Mesothelial cell of epicardium (in vitro differentiated cells): ENCODE data around the gene PLEKHM3. TPM values are rescaled to one million over a fixed set of nuclear protein-coding genes. Genes with fewer than 3 reads are reported as not detected.

ENCODE experiments used
- DNase-seq, 2 experiments: peaks; one replicate each; pipeline ENCODE4 v3.0.0; 2021; ENCODE audit warnings: low spot score in 2 of 2; ENCODE audit not compliant: unreplicated experiment in 2 of 2
- H3K27ac Mint-ChIP-seq: 2 replicates; pipeline ENCODE4 v1.8.0; 2021; ENCODE audit warnings: mixed read lengths
- H3K27me3 Mint-ChIP-seq: 2 replicates; pipeline ENCODE4 v1.8.0; 2021; ENCODE audit warnings: low read depth, mixed read lengths
- H3K36me3 Mint-ChIP-seq: 2 replicates; pipeline ENCODE4 v1.8.0; 2021; ENCODE audit warnings: mixed read lengths
- H3K4me1 Mint-ChIP-seq: 2 replicates; pipeline ENCODE4 v1.8.0; 2021; ENCODE audit warnings: mixed read lengths
- H3K4me3 Mint-ChIP-seq: 2 replicates; pipeline ENCODE4 v1.8.0; 2021; ENCODE audit warnings: mild to moderate bottlenecking, moderate library complexity, mixed read lengths
- H3K9me3 Mint-ChIP-seq: 2 replicates; pipeline ENCODE4 v1.8.0; 2021; ENCODE audit warnings: mixed read lengths
- CTCF ChIP-seq: fragments of 200-600 bp; sonication (generic); IDR thresholded peaks from one replicate; pipeline ENCODE4 v1.5.0; 2021; ENCODE audit warnings: antibody characterized with exemption; ENCODE audit not compliant: unreplicated experiment
- total RNA-seq: library from RNA; stranded (reverse); gene quantifications from 3 replicates; pipeline ENCODE4 v1.2.1, GENCODE V29; 2021

Gene PLEKHM3
- total RNA-seq, 1 donor from 2014 or later = 16.2 TPM

- Mint-ChIP-seq H3K27ac (no peak overlapping the region), H3K36me3 (peaks cover 13% of the 10 kb centered on the region), H3K4me3 (no peak overlapping the region), H3K4me1 (peaks cover 2% of the 10 kb centered on the region), H3K9me3 (peaks cover 13% of the 10 kb centered on the region), H3K27me3 (no peaks in the 10 kb centered on the region)
- DNase-seq = no peak
- no peak for TF ChIP-seq CTCF
Measured at GRCh38 chr2:207960090-207960489, 65.2 kb downstream of the PLEKHM3 start.

GRCh38 chr2:207956771-207957170, 68.6 kb downstream of the PLEKHM3 start:
- H3K4me1 Mint-ChIP-seq = peaks cover 2% of the 10 kb centered on the region
- H3K27ac Mint-ChIP-seq = no peak overlapping the region
- H3K4me3 Mint-ChIP-seq = no peak overlapping the region
- H3K27me3 Mint-ChIP-seq = no peaks in the 10 kb centered on the region
- no peaks in the 10 kb centered on the region for H3K9me3 Mint-ChIP-seq
- DNase-seq = no peak
- TF ChIP-seq CTCF = no peak
- no peaks in the 10 kb centered on the region for H3K36me3 Mint-ChIP-seq

- H3K4me3 Mint-ChIP-seq = no peak overlapping the region
- no peak overlapping the region for H3K27ac Mint-ChIP-seq
- H3K4me1 Mint-ChIP-seq = peaks cover 1% of the 10 kb centered on the region
- H3K27me3 Mint-ChIP-seq = no peaks in the 10 kb centered on the region
- H3K9me3 Mint-ChIP-seq = no peaks in the 10 kb centered on the region
- TF ChIP-seq CTCF = no peak
- no peaks in the 10 kb centered on the region for H3K36me3 Mint-ChIP-seq
- DNase-seq = no peak
Measured at GRCh38 chr2:207955456-207955855, 69.9 kb downstream of the PLEKHM3 start.

DNA sequence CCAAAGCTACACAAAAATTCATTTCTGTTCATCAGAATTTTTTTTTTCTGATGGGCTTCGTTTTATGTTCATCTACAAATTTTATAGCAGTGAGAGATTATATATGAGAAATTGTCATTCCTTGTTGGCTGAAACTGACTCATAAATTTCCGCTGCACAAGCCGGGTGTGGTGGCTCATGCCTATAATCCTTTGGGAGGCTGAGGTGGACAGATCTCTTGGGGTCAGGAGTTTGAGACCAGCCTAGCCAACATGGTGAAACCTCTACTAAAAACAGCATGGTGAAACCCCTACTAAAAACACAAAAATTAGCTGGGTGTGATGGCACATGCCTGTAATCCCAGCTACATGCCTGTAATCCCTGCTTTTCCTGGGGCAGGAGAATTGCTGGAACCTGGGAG, 72.0 kb downstream of the PLEKHM3 start:
- no peaks in the 10 kb centered on the region for H3K9me3 Mint-ChIP-seq
- H3K27ac Mint-ChIP-seq = no peak overlapping the region
- H3K4me1 Mint-ChIP-seq = no peaks in the 10 kb centered on the region
- H3K36me3 Mint-ChIP-seq = no peaks in the 10 kb centered on the region
- no peak for TF ChIP-seq CTCF
- no peak for DNase-seq
- H3K27me3 Mint-ChIP-seq = no peaks in the 10 kb centered on the region
- H3K4me3 Mint-ChIP-seq = no peak overlapping the region

DNA sequence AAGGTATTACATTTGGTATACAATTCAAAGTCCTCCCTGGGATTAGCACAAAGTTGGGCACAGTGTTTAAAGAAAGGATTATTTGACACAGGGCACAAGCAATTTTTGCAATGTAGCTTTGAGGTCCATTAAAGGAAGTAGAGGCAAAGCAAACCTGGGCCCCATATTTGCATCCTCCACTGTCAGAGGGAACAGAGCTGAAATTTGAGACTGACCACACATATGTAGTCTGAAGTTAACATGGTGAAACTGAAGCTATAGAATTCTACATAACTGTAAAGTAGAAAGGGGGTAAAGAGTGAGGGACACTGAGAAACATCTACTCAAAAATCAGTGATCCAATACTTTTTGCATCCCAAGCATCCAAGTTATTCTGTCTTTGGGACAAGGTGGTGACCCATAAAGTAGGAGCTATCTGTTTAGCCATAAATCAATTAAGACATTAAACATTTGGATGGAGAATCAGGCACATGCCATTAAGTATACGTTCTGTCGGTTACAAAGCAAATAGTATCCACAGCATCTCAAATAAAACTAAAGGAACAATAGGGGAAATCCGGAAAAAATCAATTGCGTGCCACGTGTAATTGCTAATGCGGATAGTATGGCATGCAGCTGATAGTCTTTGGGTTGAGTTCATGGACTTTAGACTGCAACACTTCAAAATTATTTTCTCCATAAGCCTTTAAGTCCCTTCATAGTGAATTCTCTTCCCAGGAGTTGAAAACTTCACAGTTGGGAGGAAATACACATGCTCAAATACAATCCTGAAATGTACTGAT, 72.6 kb downstream of the PLEKHM3 start:
- no peak for DNase-seq
- no peak for TF ChIP-seq CTCF
- Mint-ChIP-seq H3K27me3 (no peaks in the 10 kb centered on the region), H3K4me3 (no peak overlapping the region), H3K36me3 (no peaks in the 10 kb centered on the region), H3K27ac (no peak overlapping the region), H3K4me1 (no peaks in the 10 kb centered on the region), H3K9me3 (no peaks in the 10 kb centered on the region)
